AG09309 (cell line): Measurements from ENCODE around the gene FGF12.

Experiments used
- DNase-seq: peaks from one replicate; pipeline ENCODE4 v3.0.0-alpha.2; 2010; ENCODE audit warnings: low read depth
- H3K4me3 ChIP-seq: 2 replicates; pipeline ENCODE4 v1.5.1; 2011; ENCODE audit warnings: mild to moderate bottlenecking, low read depth, low read length, moderate library complexity; ENCODE audit not compliant: control insufficient read depth
- CTCF ChIP-seq: IDR thresholded peaks from 2 replicates; pipeline ENCODE4 v1.5.1; 2011; ENCODE audit warnings: mild to moderate bottlenecking, low read depth, low read length, inconsistent platforms; ENCODE audit not compliant: insufficient read depth, control insufficient read depth; ENCODE audit errors: missing control alignments

Gene FGF12

GRCh38 chr3:192687488-192688152 is 39.7 kb downstream of the FGF12 start:
- DNase-seq: no peak
- H3K4me3 ChIP-seq: no peak overlapping the region
- TF ChIP-seq CTCF: no peak

- no peak for DNase-seq
- no peak for TF ChIP-seq CTCF
- no peak overlapping the region for H3K4me3 ChIP-seq
These were observed 41.5 kb downstream of the FGF12 start for GRCh38 chr3:192685801-192686200.

GRCh38 chr3:192684151-192684550 is 43.2 kb downstream of the FGF12 start:
- no peak for TF ChIP-seq CTCF
- DNase-seq: no peak
- H3K4me3 ChIP-seq: no peak overlapping the region

GRCh38 chr3:192675958-192676649 is 51.2 kb downstream of the FGF12 start:
- H3K4me3 ChIP-seq: no peak overlapping the region
- no peak for TF ChIP-seq CTCF

DNA sequence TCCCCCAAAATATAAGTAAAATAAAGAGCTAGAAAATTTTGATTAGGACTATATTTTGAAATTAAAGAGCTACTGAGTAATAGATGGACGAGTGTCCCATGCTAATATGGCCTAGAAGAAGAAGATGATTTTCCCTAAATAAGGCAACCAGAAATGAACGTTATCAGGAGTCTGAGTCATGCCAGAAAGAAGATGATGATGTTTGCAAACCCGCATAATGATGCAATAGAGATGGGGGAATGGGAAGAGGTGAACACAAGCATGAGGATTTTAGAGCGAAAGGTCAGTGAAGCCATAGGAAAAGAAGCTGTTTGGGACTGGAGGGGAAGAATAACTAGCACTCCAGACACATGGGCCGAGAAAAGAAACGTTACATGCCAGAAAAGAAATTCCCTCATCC is 71.7 kb downstream of the FGF12 start:
- H3K4me3 ChIP-seq: no peak overlapping the region
- DNase-seq: no peak
- TF ChIP-seq CTCF: no peak

More at GRCh38 chr3:192675958-192676649, 51.2 kb downstream of the FGF12 start:
- DNase-seq: no peak

DNA sequence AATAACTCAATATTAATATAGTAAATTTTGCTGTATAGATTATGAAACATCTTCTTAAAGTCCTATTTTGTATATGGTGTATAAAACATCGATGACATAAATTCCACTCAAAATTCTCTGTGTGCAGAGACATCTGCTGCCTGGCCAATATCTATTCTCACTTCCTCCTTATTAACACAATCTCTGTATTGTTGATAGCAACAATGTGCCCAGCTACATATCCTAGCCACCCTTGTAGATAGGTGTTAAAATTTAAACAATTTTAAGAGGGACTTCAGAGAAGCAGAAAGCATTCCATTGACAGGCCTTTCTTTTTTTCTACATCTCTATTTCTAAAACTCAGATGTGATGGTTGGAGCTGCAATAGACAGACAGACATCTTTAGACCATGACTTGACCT is 72.3 kb downstream of the FGF12 start:
- no peak overlapping the region for H3K4me3 ChIP-seq
- TF ChIP-seq CTCF: no peak
- DNase-seq: no peak
